Neural cell (in vitro differentiated cells): Measurements from ENCODE around the gene AP3B1. TPM values are rescaled to one million over a fixed set of nuclear protein-coding genes. Genes with fewer than 3 reads are reported as not detected.

ENCODE experiments used
- H2AFZ ChIP-seq: fragments of 200-600, 300-800 bp; sonication (generic), shearing (Covaris generic); 2 replicates; pipeline ENCODE4 v1.6.0; 2014; ENCODE audit warnings: low read depth, mild to moderate bottlenecking, antibody characterized with exemption, low read length, moderate library complexity
- H3F3A ChIP-seq: fragments of 200-600 bp; shearing (Covaris generic); 2 replicates; pipeline ENCODE4 v1.6.1; 2016; ENCODE audit warnings: mild to moderate bottlenecking, moderate library complexity, mixed read lengths, antibody characterized with exemption, low read length; ENCODE audit not compliant: insufficient read depth, poor library complexity, severe bottlenecking
- H3K27ac ChIP-seq: fragments of 200-600, 300-800 bp; sonication (generic), shearing (Covaris generic); 2 replicates; pipeline ENCODE4 v1.5.1; 2014; ENCODE audit warnings: mild to moderate bottlenecking, low read length, moderate library complexity
- H3K27me3 ChIP-seq: fragments of 300-800, 200-600 bp; sonication (generic), shearing (Covaris generic); 2 replicates; pipeline ENCODE4 v1.6.0; 2014; ENCODE audit warnings: mild to moderate bottlenecking, low read depth, low read length, moderate library complexity; ENCODE audit not compliant: insufficient read depth
- H3K36me3 ChIP-seq: fragments of 300-800, 200-600 bp; sonication (generic), shearing (Covaris generic); 2 replicates; pipeline ENCODE4 v1.5.1; 2014; ENCODE audit warnings: mild to moderate bottlenecking, antibody characterized with exemption, low read length, moderate library complexity; ENCODE audit not compliant: insufficient read depth
- H3K4me2 ChIP-seq: fragments of 300-800, 200-600 bp; sonication (generic), shearing (Covaris generic); 2 replicates; pipeline ENCODE4 v1.6.0; 2014; ENCODE audit warnings: mild to moderate bottlenecking, low read length
- H3K4me3 ChIP-seq: fragments of 300-800, 200-600 bp; sonication (generic), shearing (Covaris generic); 2 replicates; pipeline ENCODE4 v1.5.1; 2014; ENCODE audit warnings: mild to moderate bottlenecking, low read length, moderate library complexity
- H3K79me2 ChIP-seq: fragments of 200-600 bp; shearing (Covaris generic); replicated peaks from 2 replicates; pipeline ENCODE4 v1.6.0; 2014; ENCODE audit warnings: mild to moderate bottlenecking, low read length, moderate library complexity; ENCODE audit not compliant: insufficient read depth
- H3K9ac ChIP-seq: fragments of 300-800, 200-600 bp; sonication (generic), shearing (Covaris generic); 2 replicates; pipeline ENCODE4 v1.6.1; 2016; ENCODE audit warnings: mild to moderate bottlenecking, low read length, mixed read lengths
- H3K9me2 ChIP-seq: fragments of 200-600 bp; shearing (Covaris generic); 2 replicates; pipeline ENCODE4 v1.6.1; 2016; ENCODE audit warnings: mild to moderate bottlenecking, low read length, mixed read lengths; ENCODE audit not compliant: insufficient read depth
- H3K9me3 ChIP-seq: fragments of 200-600, 300-800 bp; sonication (generic), shearing (Covaris generic); 2 replicates; pipeline ENCODE4 v1.6.1; 2016; ENCODE audit warnings: mild to moderate bottlenecking, mixed run types, low read length, moderate library complexity, mixed read lengths
- H4K20me1 ChIP-seq: fragments of 200-600 bp; shearing (Covaris generic); 2 replicates; pipeline ENCODE4 v1.6.1; 2016; ENCODE audit warnings: mild to moderate bottlenecking, mixed run types; ENCODE audit not compliant: insufficient read depth
- EP300 ChIP-seq: fragments of 450-650 bp; conservative IDR thresholded peaks from 2 replicates; pipeline ENCODE4 v1.6.1; 2014; ENCODE audit warnings: antibody characterized with exemption, mild to moderate bottlenecking, moderate library complexity; ENCODE audit not compliant: poor library complexity, severe bottlenecking
- EZH2 ChIP-seq: fragments of 200-600, 300-800 bp; shearing (Covaris generic), sonication (generic); IDR thresholded peaks from 2 replicates; pipeline ENCODE4 v1.6.1; 2014; ENCODE audit warnings: antibody characterized with exemption, low read length, borderline replicate concordance, mild to moderate bottlenecking; ENCODE audit not compliant: insufficient read depth, poor library complexity, severe bottlenecking
- MXI1 ChIP-seq: fragments of 450-650 bp; conservative IDR thresholded peaks from 2 replicates; pipeline ENCODE4 v1.6.1; 2014; ENCODE audit warnings: antibody characterized with exemption, mild to moderate bottlenecking; ENCODE audit not compliant: poor library complexity, severe bottlenecking
- POLR2AphosphoS5 ChIP-seq: IDR thresholded peaks from 2 replicates; pipeline ENCODE4 v1.6.1; 2012
- RAD21 ChIP-seq: fragments of 450-650 bp; conservative IDR thresholded peaks from 2 replicates; pipeline ENCODE4 v1.6.1; 2014; ENCODE audit warnings: antibody characterized with exemption, mild to moderate bottlenecking, moderate library complexity
- SMC3 ChIP-seq: fragments of 450-650 bp; conservative IDR thresholded peaks from 2 replicates; pipeline ENCODE4 v1.6.1; 2014; ENCODE audit warnings: antibody characterized with exemption, mild to moderate bottlenecking, moderate library complexity; ENCODE audit not compliant: poor library complexity
- TAF1 ChIP-seq: IDR thresholded peaks from 2 replicates; pipeline ENCODE4 v1.6.1; 2012; ENCODE audit warnings: low read depth
- polyA plus RNA-seq: library from polyadenylated mRNA; depleted of rRNA; stranded (reverse); fragments of >200 nt; gene quantifications from 2 replicates; pipeline ENCODE4 v1.2.3, GENCODE V29; 2014
- TF ChIP-seq, protein P1 (sequence below): IDR thresholded peaks from 2 replicates; pipeline ENCODE4 v1.6.1; 2012; ENCODE audit warnings: borderline replicate concordance
- TF ChIP-seq, protein P2 (sequence below): fragments of 450-650 bp; IDR thresholded peaks from 2 replicates; pipeline ENCODE4 v1.5.1; 2014; ENCODE audit warnings: antibody characterized with exemption, mild to moderate bottlenecking, moderate library complexity; ENCODE audit not compliant: poor library complexity, severe bottlenecking

Gene AP3B1
- polyA plus RNA-seq, 1 donor from 2014 or later = 8.5 TPM

DNA sequence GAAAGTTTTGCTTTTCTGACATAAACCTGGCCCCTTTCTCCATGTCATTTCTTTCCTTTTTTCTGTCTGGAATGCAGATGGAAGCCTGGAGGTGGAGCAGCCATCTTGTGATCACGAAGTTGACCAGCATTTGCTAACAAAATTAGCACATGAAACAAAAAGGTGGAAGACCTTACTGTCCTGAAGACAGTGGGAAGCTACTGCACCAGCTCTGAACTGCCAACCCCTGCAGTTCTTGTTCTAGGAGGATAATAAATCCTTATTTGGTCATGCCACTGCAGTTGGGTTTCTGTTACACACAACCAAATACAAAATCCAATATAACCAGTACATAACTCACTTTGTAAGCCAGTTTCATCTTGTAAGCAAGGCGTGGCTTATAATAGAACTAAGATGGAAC, 269.0 kb downstream of the AP3B1 start:
- Histone ChIP-seq H3K9me2 (no peaks in the 10 kb centered on the region), H3F3A (no peaks in the 10 kb centered on the region), H3K36me3 (no peaks in the 10 kb centered on the region), H3K9me3 (no peaks in the 10 kb centered on the region), H3K27me3 (peaks cover 7% of the 10 kb centered on the region), H3K27ac (no peak overlapping the region), H3K4me2 (no peak overlapping the region), H4K20me1 (no peaks in the 10 kb centered on the region), H3K9ac (no peak overlapping the region), H3K79me2 (no peaks in the 10 kb centered on the region), H2AFZ (no peak overlapping the region), H3K4me3 (no peak overlapping the region)
- TF ChIP-seq, protein P1, sequence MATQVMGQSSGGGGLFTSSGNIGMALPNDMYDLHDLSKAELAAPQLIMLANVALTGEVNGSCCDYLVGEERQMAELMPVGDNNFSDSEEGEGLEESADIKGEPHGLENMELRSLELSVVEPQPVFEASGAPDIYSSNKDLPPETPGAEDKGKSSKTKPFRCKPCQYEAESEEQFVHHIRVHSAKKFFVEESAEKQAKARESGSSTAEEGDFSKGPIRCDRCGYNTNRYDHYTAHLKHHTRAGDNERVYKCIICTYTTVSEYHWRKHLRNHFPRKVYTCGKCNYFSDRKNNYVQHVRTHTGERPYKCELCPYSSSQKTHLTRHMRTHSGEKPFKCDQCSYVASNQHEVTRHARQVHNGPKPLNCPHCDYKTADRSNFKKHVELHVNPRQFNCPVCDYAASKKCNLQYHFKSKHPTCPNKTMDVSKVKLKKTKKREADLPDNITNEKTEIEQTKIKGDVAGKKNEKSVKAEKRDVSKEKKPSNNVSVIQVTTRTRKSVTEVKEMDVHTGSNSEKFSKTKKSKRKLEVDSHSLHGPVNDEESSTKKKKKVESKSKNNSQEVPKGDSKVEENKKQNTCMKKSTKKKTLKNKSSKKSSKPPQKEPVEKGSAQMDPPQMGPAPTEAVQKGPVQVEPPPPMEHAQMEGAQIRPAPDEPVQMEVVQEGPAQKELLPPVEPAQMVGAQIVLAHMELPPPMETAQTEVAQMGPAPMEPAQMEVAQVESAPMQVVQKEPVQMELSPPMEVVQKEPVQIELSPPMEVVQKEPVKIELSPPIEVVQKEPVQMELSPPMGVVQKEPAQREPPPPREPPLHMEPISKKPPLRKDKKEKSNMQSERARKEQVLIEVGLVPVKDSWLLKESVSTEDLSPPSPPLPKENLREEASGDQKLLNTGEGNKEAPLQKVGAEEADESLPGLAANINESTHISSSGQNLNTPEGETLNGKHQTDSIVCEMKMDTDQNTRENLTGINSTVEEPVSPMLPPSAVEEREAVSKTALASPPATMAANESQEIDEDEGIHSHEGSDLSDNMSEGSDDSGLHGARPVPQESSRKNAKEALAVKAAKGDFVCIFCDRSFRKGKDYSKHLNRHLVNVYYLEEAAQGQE = no peak
- TF ChIP-seq, protein P2, sequence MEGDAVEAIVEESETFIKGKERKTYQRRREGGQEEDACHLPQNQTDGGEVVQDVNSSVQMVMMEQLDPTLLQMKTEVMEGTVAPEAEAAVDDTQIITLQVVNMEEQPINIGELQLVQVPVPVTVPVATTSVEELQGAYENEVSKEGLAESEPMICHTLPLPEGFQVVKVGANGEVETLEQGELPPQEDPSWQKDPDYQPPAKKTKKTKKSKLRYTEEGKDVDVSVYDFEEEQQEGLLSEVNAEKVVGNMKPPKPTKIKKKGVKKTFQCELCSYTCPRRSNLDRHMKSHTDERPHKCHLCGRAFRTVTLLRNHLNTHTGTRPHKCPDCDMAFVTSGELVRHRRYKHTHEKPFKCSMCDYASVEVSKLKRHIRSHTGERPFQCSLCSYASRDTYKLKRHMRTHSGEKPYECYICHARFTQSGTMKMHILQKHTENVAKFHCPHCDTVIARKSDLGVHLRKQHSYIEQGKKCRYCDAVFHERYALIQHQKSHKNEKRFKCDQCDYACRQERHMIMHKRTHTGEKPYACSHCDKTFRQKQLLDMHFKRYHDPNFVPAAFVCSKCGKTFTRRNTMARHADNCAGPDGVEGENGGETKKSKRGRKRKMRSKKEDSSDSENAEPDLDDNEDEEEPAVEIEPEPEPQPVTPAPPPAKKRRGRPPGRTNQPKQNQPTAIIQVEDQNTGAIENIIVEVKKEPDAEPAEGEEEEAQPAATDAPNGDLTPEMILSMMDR = no peak
- TF ChIP-seq EP300 (no peak), POLR2AphosphoS5 (no peak), EZH2 (no peak), TAF1 (no peak), RAD21 (no peak), MXI1 (no peak), SMC3 (no peak)

DNA sequence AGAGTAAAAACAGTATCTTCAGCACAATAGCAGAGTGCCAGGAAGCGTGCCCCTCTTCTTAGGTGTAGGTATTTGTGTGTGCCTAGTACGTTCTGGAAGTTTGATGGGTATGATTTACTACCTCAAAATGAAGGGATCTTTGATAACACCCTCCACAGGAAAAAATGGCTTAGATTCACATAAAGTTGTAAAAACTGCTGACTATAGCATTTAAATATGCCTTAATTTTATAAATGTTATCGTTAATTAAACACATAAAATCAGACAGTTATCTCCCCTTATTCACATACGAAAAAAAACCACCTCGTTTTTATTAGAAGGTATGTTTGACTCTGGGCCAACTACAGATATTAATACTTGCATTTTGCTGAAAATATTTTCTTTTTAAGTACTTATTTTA, 274.8 kb downstream of the AP3B1 start:
- no peak overlapping the region for H3K4me2 ChIP-seq
- no peak overlapping the region for H3K27ac ChIP-seq
- H4K20me1 ChIP-seq = no peaks in the 10 kb centered on the region
- H3F3A ChIP-seq = no peaks in the 10 kb centered on the region
- no peaks in the 10 kb centered on the region for H3K36me3 ChIP-seq
- H3K9me2 ChIP-seq = no peaks in the 10 kb centered on the region
- no peak overlapping the region for H2AFZ ChIP-seq
- TF ChIP-seq EZH2 (no peak), SMC3 (no peak), MXI1 (no peak), RAD21 (no peak)
- no peaks in the 10 kb centered on the region for H3K9me3 ChIP-seq
- no peak overlapping the region for H3K4me3 ChIP-seq
- peaks cover 61% of the 10 kb centered on the region for H3K27me3 ChIP-seq
- no peak overlapping the region for H3K9ac ChIP-seq
- no peaks in the 10 kb centered on the region for H3K79me2 ChIP-seq
